Measurements from ENCODE around the gene PSMC4.

PSMC4 gene

DNA sequence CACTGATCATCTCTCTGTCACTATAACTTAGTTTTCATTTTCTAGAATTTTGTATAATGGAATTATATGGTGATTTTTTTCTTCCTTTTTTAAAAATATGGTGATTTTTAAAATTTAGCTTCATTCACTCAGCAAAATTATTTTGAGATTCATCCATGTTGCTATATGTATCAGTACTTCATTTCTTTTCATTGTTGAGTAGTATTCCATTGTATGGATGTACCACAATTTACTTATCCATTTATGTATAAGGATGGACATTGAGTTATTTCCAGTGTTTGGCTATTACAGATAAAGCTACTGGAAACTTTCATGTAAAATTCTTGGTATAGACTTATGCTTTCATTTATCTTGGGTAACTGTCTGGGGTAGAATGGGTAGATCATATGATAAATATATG lies 38.7 kb downstream of the PSMC4 start:
- Histone ChIP-seq H3K27ac (ENCODE audit: low read depth, low read length) (no peak overlapping the region), H3K4me1 (ENCODE audit: control insufficient read depth, insufficient read depth, low read length, unreplicated experiment) (peaks cover 16% of the 10 kb centered on the region), H3K36me3 (ENCODE audit: insufficient read depth, low read length) (peaks cover 56% of the 10 kb centered on the region), H2AFZ (ENCODE audit: low read length, unreplicated experiment) (no peak overlapping the region), H3K27me3 (ENCODE audit: insufficient read depth, low read length) (no peaks in the 10 kb centered on the region), H3K79me2 (ENCODE audit: control insufficient read depth, insufficient read depth, low read length, unreplicated experiment) (no peaks in the 10 kb centered on the region), H3K4me3 (ENCODE audit: low read depth, low read length) (no peak overlapping the region)

GRCh38 chr19:40013991-40014390 lies 43.0 kb downstream of the PSMC4 start:
- no peaks in the 10 kb centered on the region for H3K4me1 ChIP-seq (ENCODE audit: control insufficient read depth, insufficient read depth, low read length, unreplicated experiment)
- H3K79me2 ChIP-seq (ENCODE audit: control insufficient read depth, insufficient read depth, low read length, unreplicated experiment) = no peaks in the 10 kb centered on the region

DNA sequence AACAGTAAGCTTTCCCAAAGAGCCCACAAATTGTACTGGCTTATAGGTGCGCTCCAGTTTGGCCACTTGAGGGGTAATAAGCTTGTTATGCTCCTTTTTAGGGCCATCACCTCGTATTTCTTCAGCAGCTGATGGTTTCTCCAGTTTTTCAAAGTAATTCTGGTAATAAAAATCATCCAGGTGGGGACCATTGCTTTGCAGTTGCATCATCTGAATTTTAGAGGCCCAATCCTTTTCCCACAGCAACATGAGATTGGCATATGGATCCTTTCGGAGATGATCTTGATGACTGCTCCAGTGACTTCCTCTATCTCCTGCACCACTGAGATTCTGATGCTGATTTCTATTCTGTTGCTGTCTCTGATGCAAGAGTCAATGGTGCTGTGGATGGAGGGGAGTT lies 53.0 kb downstream of the PSMC4 start:
- Histone ChIP-seq H3K27ac (ENCODE audit: low read depth, low read length) (no peak overlapping the region), H2AFZ (ENCODE audit: low read length, unreplicated experiment) (no peak overlapping the region), H3K36me3 (ENCODE audit: insufficient read depth, low read length) (no peaks in the 10 kb centered on the region), H3K79me2 (ENCODE audit: control insufficient read depth, insufficient read depth, low read length, unreplicated experiment) (no peaks in the 10 kb centered on the region), H3K27me3 (ENCODE audit: insufficient read depth, low read length) (no peaks in the 10 kb centered on the region), H3K4me3 (ENCODE audit: low read depth, low read length) (no peak overlapping the region), H3K4me1 (ENCODE audit: control insufficient read depth, insufficient read depth, low read length, unreplicated experiment) (no peaks in the 10 kb centered on the region)

More at GRCh38 chr19:40013991-40014390, 43.0 kb downstream of the PSMC4 start:
- H2AFZ ChIP-seq (ENCODE audit: low read length, unreplicated experiment) = no peak overlapping the region
- no peaks in the 10 kb centered on the region for H3K27me3 ChIP-seq (ENCODE audit: insufficient read depth, low read length)
- no peak overlapping the region for H3K27ac ChIP-seq (ENCODE audit: low read depth, low read length)
- no peak overlapping the region for H3K4me3 ChIP-seq (ENCODE audit: low read depth, low read length)
- peaks cover 46% of the 10 kb centered on the region for H3K36me3 ChIP-seq (ENCODE audit: insufficient read depth, low read length)

GRCh38 chr19:40025938-40026596 lies 55.1 kb downstream of the PSMC4 start:
- no peaks in the 10 kb centered on the region for H3K79me2 ChIP-seq (ENCODE audit: control insufficient read depth, insufficient read depth, low read length, unreplicated experiment)
- H3K27ac ChIP-seq (ENCODE audit: low read depth, low read length) = no peak overlapping the region
- H3K4me1 ChIP-seq (ENCODE audit: control insufficient read depth, insufficient read depth, low read length, unreplicated experiment) = no peaks in the 10 kb centered on the region
- H3K27me3 ChIP-seq (ENCODE audit: insufficient read depth, low read length) = no peaks in the 10 kb centered on the region
- H2AFZ ChIP-seq (ENCODE audit: low read length, unreplicated experiment) = no peak overlapping the region
- H3K4me3 ChIP-seq (ENCODE audit: low read depth, low read length) = no peak overlapping the region
- no peaks in the 10 kb centered on the region for H3K36me3 ChIP-seq (ENCODE audit: insufficient read depth, low read length)

GRCh38 chr19:40026597-40026970 lies 55.6 kb downstream of the PSMC4 start:
- Histone ChIP-seq H3K4me1 (ENCODE audit: control insufficient read depth, insufficient read depth, low read length, unreplicated experiment) (no peaks in the 10 kb centered on the region), H2AFZ (ENCODE audit: low read length, unreplicated experiment) (no peak overlapping the region), H3K4me3 (ENCODE audit: low read depth, low read length) (no peak overlapping the region), H3K27ac (ENCODE audit: low read depth, low read length) (no peak overlapping the region), H3K27me3 (ENCODE audit: insufficient read depth, low read length) (no peaks in the 10 kb centered on the region), H3K36me3 (ENCODE audit: insufficient read depth, low read length) (no peaks in the 10 kb centered on the region), H3K79me2 (ENCODE audit: control insufficient read depth, insufficient read depth, low read length, unreplicated experiment) (no peaks in the 10 kb centered on the region)

Data from ACC112 (cell line).